Esophagus squamous epithelium (tissue), 4 donors: ENCODE data around the gene GDAP1L1.

Experiments
- CTCF ChIP-seq, 6 experiments: fragments of 450-650 bp in 4 of 6; fragments of 200-600 bp in 2 of 6; sonication (generic) in 2 of 6; IDR thresholded peaks; one replicate each; pipeline ENCODE4 v1.5.1; 2016 to 2019; ENCODE audit warnings: antibody characterized with exemption in 6 of 6, mild to moderate bottlenecking in 4 of 6, moderate library complexity in 4 of 6
- POLR2A ChIP-seq, 4 donors: fragments of 450-650 bp; IDR thresholded peaks; one replicate each; pipeline ENCODE4 v1.6.1; 2017; ENCODE audit warnings: antibody characterized with exemption in 4 of 4, mild to moderate bottlenecking in 4 of 4, moderate library complexity in 3 of 4

GRCh38 chr20:44224637-44225036, 22.5 kb upstream of the GDAP1L1 start:
- no peak for TF ChIP-seq CTCF (IDR thresholded peaks at IDR 0.05)
- TF ChIP-seq POLR2A (IDR thresholded peaks at IDR 0.05), result no peak
